ENCODE measurements around the gene C12orf57. TPM values are rescaled to one million over a fixed set of nuclear protein-coding genes. Genes with fewer than 3 reads are reported as not detected.

C12orf57 gene
- total and polyA plus RNA-seq, 2 of the 8 experiments (the other 6 are each of a cell fraction or from before 2014, with no cell fraction given) = 174 to 993 TPM

- Histone ChIP-seq H3K9ac (replicated peaks in 1 of 4; ENCODE audit: extremely low read depth in 1 of 4, low read depth in 3 of 4, low read length in 3 of 4) (0 out of 7 replicates have a peak overlapping the region, but pooled peaks of 2 of the 4 experiments have one; percentile 14 to 29), H3K36me3 (ENCODE audit: control insufficient read depth in 2 of 4, insufficient read depth in 4 of 4, low read length in 3 of 4) (peaks cover 0 to 10% (median 3%) of the 10 kb centered on the region in 4 experiments; a peak in 3 of 8 replicates), H3K4ac (replicated peaks; ENCODE audit: insufficient read length, low read depth, low read length) (peak overlapping the region; percentile 64), H3K79me1 (ENCODE audit: low read depth, low read length) (no peaks in the 10 kb centered on the region), H2BK20ac (ENCODE audit: low read length) (no peak overlapping the region; the same call in 1 of the 2 replicates), H3K4me2 (ENCODE audit: insufficient read depth in 1 of 2, low read depth in 2 of 2, low read length in 2 of 2) (peak overlapping the region; percentile 66 to 93), H4K91ac (replicated peaks; ENCODE audit: insufficient read length, low read length) (peak overlapping the region; percentile 84), H4K8ac (ENCODE audit: extremely low read depth, insufficient read depth, low read length) (peak overlapping the region; percentile 64; the same call in 1 of the 2 replicates), H3K56ac (replicated peaks; ENCODE audit: insufficient read length, low read depth, low read length) (peak overlapping the region; percentile 14), H2BK15ac (ENCODE audit: low read length) (0 out of 2 replicates have a peak overlapping the region, but pooled peaks have one; percentile 14), H3K79me2 (ENCODE audit: control insufficient read depth in 1 of 2, insufficient read depth in 2 of 2, low read length in 2 of 2) (peaks cover 0 to 14% of the 10 kb centered on the region in 2 experiments; a peak in 2 of 4 replicates), H3K27me3 (replicated peaks in 1 of 4; ENCODE audit: control insufficient read depth in 3 of 4, extremely low read depth in 1 of 4, insufficient read depth in 3 of 4, low read length in 3 of 4) (no peaks in the 10 kb centered on the region), H2BK12ac (ENCODE audit: low read depth, low read length) (peak overlapping the region; percentile 94; the same call in 1 of the 2 replicates), H3K9me3 (ENCODE audit: insufficient read depth in 2 of 2, low read depth in 1 of 2, low read length in 1 of 2) (no peaks in the 10 kb centered on the region), H3K27ac (ENCODE audit: low read depth, low read length) (no peak overlapping the region; the same call in 1 of the 2 replicates), H3K4me1 (replicated peaks in 1 of 4; ENCODE audit: control insufficient read depth in 3 of 4, insufficient read depth in 4 of 4, low read length in 3 of 4) (peaks cover 12 to 37% (median 30%) of the 10 kb centered on the region in 4 experiments), H4K20me1 (replicated peaks in 1 of 2; ENCODE audit: control insufficient read depth in 1 of 2, insufficient read depth in 2 of 2, low read length in 2 of 2) (no peaks in the 10 kb centered on the region), H3K23ac (ENCODE audit: insufficient read length) (no peak overlapping the region), H3K23me2 (ENCODE audit: low read depth, low read length) (peaks cover 16% of the 10 kb centered on the region; the same call in 1 of the 2 replicates), H3K4me3 (ENCODE audit: extremely low read depth in 1 of 4, insufficient read depth in 2 of 4, low read depth in 3 of 4, low read length in 4 of 4) (peak overlapping the region in 1 of 4 experiments; percentile 79; a peak in 2 of 8 replicates), H3K18ac (ENCODE audit: extremely low read depth, low read length) (peak overlapping the region; percentile 65), H2BK5ac (ENCODE audit: low read depth, low read length) (peak overlapping the region; percentile 85; the same call in 1 of the 2 replicates), H2BK120ac (replicated peaks; ENCODE audit: low read depth, low read length) (no peak overlapping the region), H2AFZ (ENCODE audit: low read length) (no peak overlapping the region), H4K5ac (ENCODE audit: insufficient read length, low read depth, low read length) (peak overlapping the region; percentile 32), H2AK5ac (ENCODE audit: low read depth, low read length) (no peak overlapping the region; the same call in 1 of the 2 replicates), H3K14ac (ENCODE audit: insufficient read length) (no peak overlapping the region)
- ChIA-PET CTCF (ENCODE audit: partially characterized antibody) (interaction anchor here (0.8 to 12.2 kb wide), 21 partner anchors 9 to 185 kb away, joined by 3 to 277 read pairs (median 6); partner anchors contain the start of genes C12orf57, C1S, LPCAT3 and PHB2), POLR2A (ENCODE audit: partially characterized antibody) (interaction anchor here (0.7 to 44.0 kb wide), 12 partner anchors 8 to 147 kb away, joined by 3 to 1596 read pairs (median 4); partner anchors contain the start of genes ATN1, C12orf57, C1RL and EMG1)
- FAIRE-seq = no peak
- 82% methylated on average over 13 of the region's 13 CpGs; no CpG with 5 or more reads in 1 of the 2 experiments for WGBS, 2 experiments (ENCODE audit: extremely low coverage in 1 of 2, insufficient coverage in 1 of 2, insufficient read length in 1 of 2, insufficient replicate concordance in 2 of 2, low coverage in 1 of 2, low lambda C conversion rate in 2 of 2, missing lambda C conversion rate in 1 of 2)
- no peak for DNase-seq (ENCODE audit: low read depth in 1 of 2, low spot score in 2 of 2)
- peak; percentile 56 to 65 for TF ChIP-seq RAD21 (IDR thresholded peaks at IDR 0.05 in 1 of 2, conservative IDR thresholded peaks at IDR 0.05 in 1 of 2; ENCODE audit: low read depth in 2 of 2, low read length in 2 of 2)
- TF ChIP-seq RBBP5 (IDR thresholded peaks at IDR 0.05; ENCODE audit: borderline replicate concordance, low read depth, low read length) = no peak
- no peak for TF ChIP-seq SIN3A (conservative IDR thresholded peaks at IDR 0.05 in 1 of 2, IDR thresholded peaks at IDR 0.05 in 1 of 2; ENCODE audit: low read depth in 1 of 2, low read length in 2 of 2)
- TF ChIP-seq, protein P1, sequence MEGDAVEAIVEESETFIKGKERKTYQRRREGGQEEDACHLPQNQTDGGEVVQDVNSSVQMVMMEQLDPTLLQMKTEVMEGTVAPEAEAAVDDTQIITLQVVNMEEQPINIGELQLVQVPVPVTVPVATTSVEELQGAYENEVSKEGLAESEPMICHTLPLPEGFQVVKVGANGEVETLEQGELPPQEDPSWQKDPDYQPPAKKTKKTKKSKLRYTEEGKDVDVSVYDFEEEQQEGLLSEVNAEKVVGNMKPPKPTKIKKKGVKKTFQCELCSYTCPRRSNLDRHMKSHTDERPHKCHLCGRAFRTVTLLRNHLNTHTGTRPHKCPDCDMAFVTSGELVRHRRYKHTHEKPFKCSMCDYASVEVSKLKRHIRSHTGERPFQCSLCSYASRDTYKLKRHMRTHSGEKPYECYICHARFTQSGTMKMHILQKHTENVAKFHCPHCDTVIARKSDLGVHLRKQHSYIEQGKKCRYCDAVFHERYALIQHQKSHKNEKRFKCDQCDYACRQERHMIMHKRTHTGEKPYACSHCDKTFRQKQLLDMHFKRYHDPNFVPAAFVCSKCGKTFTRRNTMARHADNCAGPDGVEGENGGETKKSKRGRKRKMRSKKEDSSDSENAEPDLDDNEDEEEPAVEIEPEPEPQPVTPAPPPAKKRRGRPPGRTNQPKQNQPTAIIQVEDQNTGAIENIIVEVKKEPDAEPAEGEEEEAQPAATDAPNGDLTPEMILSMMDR (IDR thresholded peaks at IDR 0.05; ENCODE audit: control extremely low read depth in 1 of 3, insufficient read depth in 1 of 3, low read depth in 1 of 3, low read length in 3 of 3) = peak in 2 of 3 experiments; percentile 36 to 55; a peak in 2 of 4 replicates
- TF ChIP-seq POU5F1 (IDR thresholded peaks at IDR 0.05; ENCODE audit: low read depth, low read length) = no peak
- no peak for TF ChIP-seq CBX5 (IDR thresholded peaks at IDR 0.05; ENCODE audit: low read depth, low read length)
- no peak for TF ChIP-seq FOSL1 (IDR thresholded peaks at IDR 0.05; ENCODE audit: insufficient read depth, low read depth, low read length)
Measured at GRCh38 chr12:6960593-6961277, 16.9 kb downstream of the C12orf57 start.

Data from H1 (cell line).